Natural killer cell (primary cell): ENCODE measurements around the gene TSEN54. TPM values are rescaled to one million over a fixed set of nuclear protein-coding genes. Genes with fewer than 3 reads are reported as not detected.

ENCODE experiments used
- ATAC-seq, 3 donors: fragments of 150-1000 bp in 2 of 3; fragments of 200-7000 bp in 1 of 3; cut with Tn5 transposase; 1 replicate in 1 of 3; 2 replicates in 2 of 3; pipeline ENCODE4 v1.10.0; 2021; ENCODE audit warnings: mild to moderate bottlenecking in 2 of 3, moderate library complexity in 2 of 3
- DNase-seq, 2 donors: peaks; one replicate each; pipeline versions ENCODE4 v3.0.0 to v3.0.0-alpha.2; 2013 to 2021; ENCODE audit warnings: mixed read lengths in 1 of 2
- H3K27ac ChIP-seq: one replicate; pipeline ENCODE4 v1.5.1; 2013; ENCODE audit warnings: mild to moderate bottlenecking, low read length
- H3K27me3 ChIP-seq: one replicate; pipeline ENCODE4 v1.6.1; 2013; ENCODE audit warnings: low read length; ENCODE audit not compliant: control insufficient read depth, insufficient read depth
- H3K36me3 ChIP-seq: one replicate; pipeline ENCODE4 v1.6.1; 2013; ENCODE audit warnings: low read length; ENCODE audit not compliant: control insufficient read depth, insufficient read depth
- H3K4me1 ChIP-seq: one replicate; pipeline ENCODE4 v1.6.1; 2013; ENCODE audit warnings: low read length; ENCODE audit not compliant: control insufficient read depth, insufficient read depth
- H3K4me3 ChIP-seq: one replicate; pipeline ENCODE4 v1.5.1; 2013; ENCODE audit warnings: low read length
- H3K9me3 ChIP-seq: one replicate; pipeline ENCODE4 v1.6.1; 2013; ENCODE audit warnings: low read length; ENCODE audit not compliant: control insufficient read depth, insufficient read depth
- H3K27ac Mint-ChIP-seq, 2 donors: one replicate each; pipeline ENCODE4 v1.8.0; 2022; ENCODE audit warnings: mild to moderate bottlenecking in 2 of 2, mixed read lengths in 2 of 2, moderate library complexity in 1 of 2
- H3K27me3 Mint-ChIP-seq, 2 donors: one replicate each; pipeline ENCODE4 v1.8.0; 2022; ENCODE audit warnings: low read depth in 2 of 2, mixed read lengths in 2 of 2
- H3K36me3 Mint-ChIP-seq: one replicate; pipeline ENCODE4 v1.8.0; 2022; ENCODE audit warnings: mixed read lengths
- H3K4me1 Mint-ChIP-seq, 2 donors: one replicate each; pipeline ENCODE4 v1.8.0; 2022; ENCODE audit warnings: mixed read lengths in 2 of 2
- H3K4me3 Mint-ChIP-seq: one replicate; pipeline ENCODE4 v1.8.0; 2022; ENCODE audit warnings: mild to moderate bottlenecking, moderate library complexity, mixed read lengths
- H3K9me3 Mint-ChIP-seq, 2 donors: one replicate each; pipeline ENCODE4 v1.8.0; 2022; ENCODE audit warnings: mixed read lengths in 2 of 2
- WGBS: methylation state at CpG from one replicate; pipeline ENCODE4 v1.1.7; 2013; ENCODE audit warnings: missing lambda C conversion rate; ENCODE audit not compliant: insufficient coverage; 5-methylcytosine and 5-hydroxymethylcytosine counted together
- intact Hi-C: fragments of 100-400 bp; cut with micrococcal nuclease; formaldehyde crosslinking; loops from one replicate; pipeline ENCODE4 v1.14.2; 2022
- total RNA-seq, 4 donors: library from RNA; stranded (reverse); fragments of 120-200 nt in 1 of 4; gene quantifications; one replicate each; pipeline versions ENCODE4 v1.2.3 to v1.2.4, GENCODE V29; 2013 to 2022
- TF ChIP-seq, protein P1 (sequence below): fragments of 200-600 bp; IDR thresholded peaks from one replicate; pipeline ENCODE4 v1.8.0; 2022; ENCODE audit warnings: antibody characterized with exemption

TSEN54 gene
- total RNA-seq, 3 donors from 2014 or later (not counting 1 experiment from before 2014, with no cell fraction given) = 180 to 224 (median 186) TPM

DNA sequence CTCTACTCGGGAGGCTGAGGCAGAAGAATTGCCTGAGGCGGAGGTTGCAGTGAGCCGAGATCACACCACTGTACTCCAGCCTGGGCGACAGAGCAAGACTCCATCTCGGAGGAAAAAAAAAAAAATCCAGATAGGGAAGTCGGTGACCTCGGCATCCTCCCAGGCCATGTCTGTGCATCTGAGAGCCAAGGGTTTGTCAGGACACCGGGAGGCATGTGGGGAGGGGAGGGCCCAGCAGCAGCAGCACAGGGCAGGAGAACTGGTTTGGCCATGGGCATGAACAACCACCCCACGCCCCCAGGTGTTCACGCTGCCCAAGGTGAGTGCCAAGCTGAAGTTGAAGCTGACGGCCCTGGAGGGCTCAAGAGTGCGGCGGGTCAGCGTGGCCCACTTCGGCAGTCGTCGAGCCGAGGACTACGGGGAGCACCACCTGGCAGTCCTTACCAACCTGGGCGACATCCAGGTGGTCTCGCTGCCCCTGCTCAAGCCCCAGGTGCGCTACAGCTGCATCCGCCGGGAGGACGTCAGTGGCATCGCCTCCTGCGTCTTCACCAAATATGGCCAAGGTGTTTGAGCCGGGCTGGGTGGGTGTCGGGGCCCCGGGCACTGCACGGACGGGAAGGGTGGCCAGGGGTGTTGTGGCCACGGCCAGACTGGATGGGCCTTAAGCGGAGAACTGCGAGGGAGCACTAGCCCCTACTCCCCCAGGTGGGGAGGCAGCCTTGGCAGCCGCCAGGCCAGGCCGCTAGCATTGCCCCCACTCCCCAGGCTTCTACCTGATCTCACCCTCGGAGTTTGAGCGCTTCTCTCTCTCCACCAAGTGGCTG lies 56.6 kb downstream of the TSEN54 start:
- 97% methylated on average over 39 of the region's 39 CpGs for WGBS
- no peak overlapping the region for H3K4me3 ChIP-seq

GRCh38 chr17:75573540-75573957 lies 57.2 kb downstream of the TSEN54 start:
- TF ChIP-seq, protein P1, sequence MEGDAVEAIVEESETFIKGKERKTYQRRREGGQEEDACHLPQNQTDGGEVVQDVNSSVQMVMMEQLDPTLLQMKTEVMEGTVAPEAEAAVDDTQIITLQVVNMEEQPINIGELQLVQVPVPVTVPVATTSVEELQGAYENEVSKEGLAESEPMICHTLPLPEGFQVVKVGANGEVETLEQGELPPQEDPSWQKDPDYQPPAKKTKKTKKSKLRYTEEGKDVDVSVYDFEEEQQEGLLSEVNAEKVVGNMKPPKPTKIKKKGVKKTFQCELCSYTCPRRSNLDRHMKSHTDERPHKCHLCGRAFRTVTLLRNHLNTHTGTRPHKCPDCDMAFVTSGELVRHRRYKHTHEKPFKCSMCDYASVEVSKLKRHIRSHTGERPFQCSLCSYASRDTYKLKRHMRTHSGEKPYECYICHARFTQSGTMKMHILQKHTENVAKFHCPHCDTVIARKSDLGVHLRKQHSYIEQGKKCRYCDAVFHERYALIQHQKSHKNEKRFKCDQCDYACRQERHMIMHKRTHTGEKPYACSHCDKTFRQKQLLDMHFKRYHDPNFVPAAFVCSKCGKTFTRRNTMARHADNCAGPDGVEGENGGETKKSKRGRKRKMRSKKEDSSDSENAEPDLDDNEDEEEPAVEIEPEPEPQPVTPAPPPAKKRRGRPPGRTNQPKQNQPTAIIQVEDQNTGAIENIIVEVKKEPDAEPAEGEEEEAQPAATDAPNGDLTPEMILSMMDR = no peak
- intact Hi-C loops = no loop called here
- no peak for DNase-seq
- no peak overlapping the region for H3K4me3 ChIP-seq
- WGBS = 96% methylated on average over 16 of the region's 16 CpGs
- H3K36me3 ChIP-seq = peaks cover 35% of the 10 kb centered on the region
- no peak overlapping the region for H3K27ac ChIP-seq
- H3K27ac Mint-ChIP-seq = no peak overlapping the region
- no peak for ATAC-seq
- H3K36me3 Mint-ChIP-seq = no peaks in the 10 kb centered on the region
- no peaks in the 10 kb centered on the region for H3K4me1 Mint-ChIP-seq
- H3K4me3 Mint-ChIP-seq = no peak overlapping the region
- H3K27me3 ChIP-seq = no peaks in the 10 kb centered on the region
- H3K9me3 Mint-ChIP-seq = no peaks in the 10 kb centered on the region
- peaks cover 16% of the 10 kb centered on the region for H3K4me1 ChIP-seq
- no peaks in the 10 kb centered on the region for H3K27me3 Mint-ChIP-seq
- H3K9me3 ChIP-seq = no peaks in the 10 kb centered on the region

More for the DNA sequence above, 56.6 kb downstream of the TSEN54 start:
- Mint-ChIP-seq H3K4me3 (no peak overlapping the region), H3K9me3 (no peaks in the 10 kb centered on the region), H3K27me3 (no peaks in the 10 kb centered on the region), H3K27ac (no peak overlapping the region), H3K4me1 (no peaks in the 10 kb centered on the region), H3K36me3 (no peaks in the 10 kb centered on the region)
- Histone ChIP-seq H3K36me3 (peaks cover 35% of the 10 kb centered on the region), H3K27me3 (no peaks in the 10 kb centered on the region), H3K9me3 (no peaks in the 10 kb centered on the region), H3K27ac (no peak overlapping the region), H3K4me1 (peaks cover 16% of the 10 kb centered on the region)
- intact Hi-C loops = no loop called here
- DNase-seq (no peak), ATAC-seq (no peak)
- TF ChIP-seq, protein P1 = no peak

DNA sequence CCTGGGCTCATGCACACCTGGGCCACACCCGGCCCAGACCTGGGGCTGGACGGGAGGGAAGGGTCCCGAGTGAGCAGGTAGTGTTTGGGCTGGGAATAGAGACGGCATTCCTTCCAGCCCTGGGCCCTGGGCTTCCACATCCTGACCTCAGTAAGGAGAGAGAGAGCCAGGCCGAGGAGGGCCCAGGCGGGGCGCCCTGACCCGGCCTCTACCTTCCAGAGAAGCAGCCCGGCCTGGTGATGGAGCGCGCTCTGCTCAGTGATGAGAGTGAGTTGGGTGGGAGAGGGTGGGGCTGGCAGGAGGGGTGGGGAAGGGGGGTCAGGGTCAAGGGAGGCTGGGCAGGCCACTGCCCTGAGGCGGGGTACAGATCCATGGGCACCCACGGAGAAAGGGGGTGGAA lies 57.7 kb downstream of the TSEN54 start:
- Mint-ChIP-seq H3K4me1 (no peaks in the 10 kb centered on the region), H3K27me3 (no peaks in the 10 kb centered on the region), H3K9me3 (no peaks in the 10 kb centered on the region), H3K4me3 (no peak overlapping the region), H3K27ac (no peak overlapping the region), H3K36me3 (no peaks in the 10 kb centered on the region)
- Histone ChIP-seq H3K9me3 (no peaks in the 10 kb centered on the region), H3K27ac (no peak overlapping the region), H3K27me3 (no peaks in the 10 kb centered on the region), H3K4me3 (no peak overlapping the region), H3K36me3 (peaks cover 33% of the 10 kb centered on the region), H3K4me1 (peaks cover 16% of the 10 kb centered on the region)
- no peak for DNase-seq
- ATAC-seq = no peak
- WGBS = 95% methylated on average over 13 of the region's 13 CpGs
- intact Hi-C loops = no loop called here
- TF ChIP-seq, protein P1 = no peak

Other genes with a start within 250 kb of the TSEN54 start
- gene MIF4GD, start 245.3 kb upstream of the TSEN54 start, total RNA-seq = 10 to 100 TPM; 44.5 to 56.9 (median 50.3) TPM
- gene SLC25A19, start 227.1 kb upstream of the TSEN54 start, total RNA-seq = 10 to 100 TPM; 12.1 to 17.7 (median 14.8) TPM
- gene GRB2, start 110.8 kb upstream of the TSEN54 start, total RNA-seq = 100 to 1,000 TPM; 115 to 142 (median 116) TPM
- 100 to 1,000 TPM in 2 of 3 donors, 10 to 100 TPM in 1; 84.4 to 142 (median 104) TPM for gene TMEM94, start 59.9 kb upstream of the TSEN54 start, total RNA-seq
- gene CASKIN2, start 991 bp upstream of the TSEN54 start, total RNA-seq = 1 to 10 TPM in 2 of 3 donors, under 1 TPM in 1; 0.49 to 1.8 (median 1.7) TPM
- gene LLGL2, start 9.2 kb downstream of the TSEN54 start, total RNA-seq = 100 to 1,000 TPM; 229 to 302 (median 244) TPM
- 100 to 1,000 TPM; 336 to 372 (median 339) TPM for gene MYO15B, start 71.3 kb downstream of the TSEN54 start, total RNA-seq
- 1 to 10 TPM in 2 of 3 donors, under 1 TPM in 1; 0.95 to 2.0 (median 1.5) TPM for gene SMIM5, start 116.9 kb downstream of the TSEN54 start, total RNA-seq
- 10 to 100 TPM; 33.4 to 39.1 (median 34.3) TPM for gene RECQL5, start 150.6 kb downstream of the TSEN54 start, total RNA-seq
- gene SAP30BP, start 150.8 kb downstream of the TSEN54 start, total RNA-seq = 100 to 1,000 TPM; 234 to 246 (median 240) TPM
- 1 to 10 TPM in 1 of 3 donors, under 1 TPM in 2; 0.38 to 1.0 (median 0.68) TPM for gene ITGB4, start 204.9 kb downstream of the TSEN54 start, total RNA-seq
- 10 to 100 TPM; 11.9 to 15.9 (median 12.6) TPM for gene GALK1, start 248.7 kb downstream of the TSEN54 start, total RNA-seq